ENCODE measurements around the gene FRS3. TPM values are rescaled to one million over a fixed set of nuclear protein-coding genes. Genes with fewer than 3 reads are reported as not detected.

FRS3 gene
- total and polyA plus RNA-seq, 2 of the 8 experiments (the other 6 are each of a cell fraction or from before 2014, with no cell fraction given), result 3.4 to 4.4 TPM

- TF ChIP-seq RXRA (IDR thresholded peaks at IDR 0.05; ENCODE audit: insufficient read depth, low read depth, low read length), result no peak
- TF ChIP-seq SIX5 (IDR thresholded peaks at IDR 0.05; ENCODE audit: low read depth, low read length), result no peak
- TF ChIP-seq RNF2 (IDR thresholded peaks at IDR 0.05; ENCODE audit: borderline replicate concordance, low read depth, low read length, missing control alignments, poor library complexity, severe bottlenecking), result no peak
- TF ChIP-seq SIN3A (conservative IDR thresholded peaks at IDR 0.05 in 1 of 2, IDR thresholded peaks at IDR 0.05 in 1 of 2; ENCODE audit: low read depth in 1 of 2, low read length in 2 of 2), result peak; percentile 69 to 73; a peak in 2 of 4 replicates
- no peak for TF ChIP-seq BRCA1 (IDR thresholded peaks at IDR 0.05; ENCODE audit: low read depth, low read length)
- TF ChIP-seq BACH1 (IDR thresholded peaks at IDR 0.05; ENCODE audit: low read length), result no peak
- no peak for TF ChIP-seq RBBP5 (IDR thresholded peaks at IDR 0.05; ENCODE audit: borderline replicate concordance, low read depth, low read length)
- TF ChIP-seq TAF1 (IDR thresholded peaks at IDR 0.05; ENCODE audit: low read depth, low read length), result 0 out of 2 replicates have a peak, but pooled peaks have one; percentile 6
- no peak for TF ChIP-seq MAFK (IDR thresholded peaks at IDR 0.05; ENCODE audit: low read depth, low read length)
- TF ChIP-seq SP2 (IDR thresholded peaks at IDR 0.05; ENCODE audit: low read length), result peak; percentile 98
- TF ChIP-seq CREB1 (IDR thresholded peaks at IDR 0.05), result peak; percentile 68
- TF ChIP-seq CHD1 (IDR thresholded peaks at IDR 0.05; ENCODE audit: low read depth, low read length), result no peak
- TF ChIP-seq SP4 (IDR thresholded peaks at IDR 0.05; ENCODE audit: low read length), result peak; percentile 88
- no peak for TF ChIP-seq POLR2AphosphoS5 (IDR thresholded peaks at IDR 0.05; ENCODE audit: low read depth, low read length)
- TF ChIP-seq RFX5 (IDR thresholded peaks at IDR 0.05; ENCODE audit: borderline replicate concordance, low read depth, low read length), result no peak
- TF ChIP-seq HDAC6 (IDR thresholded peaks at IDR 0.05; ENCODE audit: low read depth, low read length), result no peak
- TF ChIP-seq JUND (IDR thresholded peaks at IDR 0.05; ENCODE audit: low read length), result 0 out of 2 replicates have a peak, but pooled peaks have one; percentile 32
- no peak for TF ChIP-seq SUZ12 (IDR thresholded peaks at IDR 0.05; ENCODE audit: low read length)
- no peak for TF ChIP-seq POU5F1 (IDR thresholded peaks at IDR 0.05; ENCODE audit: low read depth, low read length)
- no peak for TF ChIP-seq EZH2 (IDR thresholded peaks at IDR 0.05; ENCODE audit: low read depth, low read length, severe bottlenecking)
- TF ChIP-seq EP300 (IDR thresholded peaks at IDR 0.05; ENCODE audit: borderline replicate concordance in 1 of 2, low read depth in 2 of 2, low read length in 2 of 2), result peak in 1 of 2 experiments; percentile 58; a peak in 1 of 3 replicates
- peak; percentile 44 for TF ChIP-seq TAF7 (optimal IDR thresholded peaks at IDR 0.05; ENCODE audit: borderline replicate concordance, low read depth, low read length)
- 0 out of 2 replicates have a peak, but pooled peaks have one; percentile 14 for TF ChIP-seq TEAD4 (IDR thresholded peaks at IDR 0.05; ENCODE audit: low read depth, low read length)
- TF ChIP-seq RAD21 (IDR thresholded peaks at IDR 0.05 in 1 of 2, conservative IDR thresholded peaks at IDR 0.05 in 1 of 2; ENCODE audit: low read depth in 2 of 2, low read length in 2 of 2), result peak; percentile 97
Measured at GRCh38 chr6:41779788-41780550, at the start of gene FRS3 (continued).
